Prostate gland (tissue), 2 donors: ENCODE results near the gene GBE1.
A peak's percentile ranks its signal among the peaks of the same experiment; 100 is the strongest.

Experiments
- POLR2A ChIP-seq: fragments of 450-650 bp; IDR thresholded peaks from one replicate; pipeline ENCODE4 v1.6.1; 2016; ENCODE audit warnings: antibody characterized with exemption, mild to moderate bottlenecking
- TF ChIP-seq, protein P1 (sequence below), 4 experiments: fragments of 200-600 bp in 2 of 4; fragments of 450-650 bp in 2 of 4; sonication (generic) in 2 of 4; IDR thresholded peaks; 1 replicate in 3 of 4; 2 replicates in 1 of 4; pipeline ENCODE4 v1.5.1; 2016 to 2019; ENCODE audit warnings: antibody characterized with exemption in 4 of 4, mild to moderate bottlenecking in 2 of 4, moderate library complexity in 2 of 4

DNA sequence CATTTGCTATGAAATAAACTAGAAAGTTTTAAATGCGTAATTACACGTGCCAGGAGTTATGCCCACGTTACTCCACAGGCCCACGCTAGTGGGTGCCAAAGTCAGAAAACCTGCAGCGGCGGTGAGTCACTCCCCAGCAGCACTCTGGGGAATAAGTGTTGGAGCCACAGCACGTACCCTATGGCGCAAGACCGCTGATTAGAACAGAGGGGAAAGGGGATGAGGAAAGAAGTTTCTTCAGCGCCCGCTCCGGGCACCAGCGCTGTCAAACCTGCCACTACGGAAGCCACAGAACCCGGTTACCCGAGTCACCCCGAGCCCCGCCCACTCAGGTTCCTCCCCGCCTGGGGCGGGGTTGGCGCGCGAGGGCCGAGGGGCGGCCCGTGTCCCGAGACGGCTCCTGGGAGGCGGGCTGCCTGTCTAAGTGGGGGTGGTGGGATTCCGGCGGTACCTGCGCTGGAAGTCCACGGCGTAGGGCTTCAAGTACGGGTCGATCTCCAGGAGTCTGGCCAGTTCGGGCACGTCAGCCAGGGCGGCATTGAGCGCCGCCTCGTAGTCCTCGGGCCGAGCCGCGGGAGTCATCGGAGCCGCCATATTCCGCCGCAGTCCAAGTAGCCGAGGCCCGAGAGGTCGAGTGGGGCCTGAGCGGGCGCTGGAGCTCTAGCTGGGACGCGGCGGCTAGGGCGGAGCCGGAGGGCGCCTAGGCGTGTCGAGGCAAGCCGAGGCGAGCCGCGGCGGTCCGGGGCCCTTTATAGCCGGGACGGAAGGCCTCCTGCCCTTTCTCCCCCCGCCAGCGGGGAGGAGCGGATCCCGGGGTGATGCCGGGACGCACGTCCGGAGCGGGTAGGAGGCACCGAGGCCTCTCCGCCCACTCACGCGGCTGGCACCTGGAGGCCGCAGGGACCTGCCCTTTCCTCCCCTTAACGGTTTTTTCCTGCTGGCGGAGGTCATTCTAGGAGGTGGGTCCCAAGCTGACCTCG, at the start of gene GBE1:
- TF ChIP-seq, protein P1, sequence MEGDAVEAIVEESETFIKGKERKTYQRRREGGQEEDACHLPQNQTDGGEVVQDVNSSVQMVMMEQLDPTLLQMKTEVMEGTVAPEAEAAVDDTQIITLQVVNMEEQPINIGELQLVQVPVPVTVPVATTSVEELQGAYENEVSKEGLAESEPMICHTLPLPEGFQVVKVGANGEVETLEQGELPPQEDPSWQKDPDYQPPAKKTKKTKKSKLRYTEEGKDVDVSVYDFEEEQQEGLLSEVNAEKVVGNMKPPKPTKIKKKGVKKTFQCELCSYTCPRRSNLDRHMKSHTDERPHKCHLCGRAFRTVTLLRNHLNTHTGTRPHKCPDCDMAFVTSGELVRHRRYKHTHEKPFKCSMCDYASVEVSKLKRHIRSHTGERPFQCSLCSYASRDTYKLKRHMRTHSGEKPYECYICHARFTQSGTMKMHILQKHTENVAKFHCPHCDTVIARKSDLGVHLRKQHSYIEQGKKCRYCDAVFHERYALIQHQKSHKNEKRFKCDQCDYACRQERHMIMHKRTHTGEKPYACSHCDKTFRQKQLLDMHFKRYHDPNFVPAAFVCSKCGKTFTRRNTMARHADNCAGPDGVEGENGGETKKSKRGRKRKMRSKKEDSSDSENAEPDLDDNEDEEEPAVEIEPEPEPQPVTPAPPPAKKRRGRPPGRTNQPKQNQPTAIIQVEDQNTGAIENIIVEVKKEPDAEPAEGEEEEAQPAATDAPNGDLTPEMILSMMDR (IDR thresholded peaks at IDR 0.05), result peak in 2 of 4 experiments; percentile 33 to 50
- TF ChIP-seq POLR2A, result peak; percentile 59
